CD8-positive, alpha-beta memory T cell (primary cell): ENCODE data around the gene CLDN18. TPM values are rescaled to one million over a fixed set of nuclear protein-coding genes. Genes with fewer than 3 reads are reported as not detected.

ENCODE experiments used
- CTCF ChIA-PET: fragments of 350-600 bp; sonication (Branson Sonifier 250); formaldehyde crosslinking; loops from one replicate; lab custom pipeline; 2021; ENCODE audit warnings: antibody characterized with exemption; lab: Charles Lee
- POLR2A ChIA-PET: fragments of 350-600 bp; sonication (Branson Sonifier 250); formaldehyde crosslinking; loops from one replicate; lab custom pipeline; 2021; ENCODE audit warnings: antibody characterized with exemption; lab: Charles Lee
- DNase-seq, 5 donors: peaks; one replicate each; pipeline versions ENCODE4 v3.0.0 to v3.0.0-alpha.2; 2020 to 2022; ENCODE audit warnings: mixed read lengths in 1 of 5
- H3K27ac ChIP-seq: one replicate; pipeline ENCODE4 v1.7.0; 2013; ENCODE audit warnings: low read depth, mild to moderate bottlenecking, low read length, moderate library complexity
- H3K27me3 ChIP-seq: 2 replicates; pipeline ENCODE4 v1.7.0; 2013; ENCODE audit warnings: low read length, mild to moderate bottlenecking; ENCODE audit not compliant: insufficient read depth, poor library complexity, severe bottlenecking
- H3K36me3 ChIP-seq: 2 replicates; pipeline ENCODE4 v1.7.0; 2013; ENCODE audit warnings: mild to moderate bottlenecking, low read length, moderate library complexity; ENCODE audit not compliant: insufficient read depth
- H3K4me1 ChIP-seq: 2 replicates; pipeline ENCODE4 v1.7.0; 2013; ENCODE audit warnings: mild to moderate bottlenecking, low read length, moderate library complexity; ENCODE audit not compliant: insufficient read depth
- H3K4me3 ChIP-seq: 2 replicates; pipeline ENCODE4 v1.7.0; 2013; ENCODE audit warnings: mild to moderate bottlenecking, low read length
- H3K9me3 ChIP-seq: 2 replicates; pipeline ENCODE4 v1.7.0; 2013; ENCODE audit warnings: mild to moderate bottlenecking, low read length
- H3K27ac Mint-ChIP-seq, 8 donors: one replicate each; pipeline ENCODE4 v1.8.0; 2020 to 2021; ENCODE audit warnings: mixed read lengths in 8 of 8, mild to moderate bottlenecking in 6 of 8, inconsistent platforms in 3 of 8, moderate library complexity in 3 of 8
- H3K27me3 Mint-ChIP-seq, 2 donors: one replicate each; pipeline ENCODE4 v1.8.0; 2020 to 2021; ENCODE audit warnings: mixed read lengths in 2 of 2, mild to moderate bottlenecking in 1 of 2, moderate library complexity in 1 of 2
- H3K36me3 Mint-ChIP-seq, 3 donors: one replicate each; pipeline ENCODE4 v1.8.0; 2020 to 2021; ENCODE audit warnings: mixed read lengths in 3 of 3, inconsistent platforms in 1 of 3, mild to moderate bottlenecking in 1 of 3
- H3K4me1 Mint-ChIP-seq, 3 donors: one replicate each; pipeline ENCODE4 v1.8.0; 2020 to 2021; ENCODE audit warnings: mixed read lengths in 3 of 3, inconsistent platforms in 1 of 3, mild to moderate bottlenecking in 1 of 3
- H3K4me3 Mint-ChIP-seq, 7 donors: one replicate each; pipeline ENCODE4 v1.8.0; 2020 to 2021; ENCODE audit warnings: mixed read lengths in 7 of 7, mild to moderate bottlenecking in 6 of 7, moderate library complexity in 4 of 7, inconsistent platforms in 2 of 7
- H3K9me3 Mint-ChIP-seq, 5 donors: one replicate each; pipeline ENCODE4 v1.8.0; 2020 to 2022; ENCODE audit warnings: mixed read lengths in 5 of 5, mild to moderate bottlenecking in 3 of 5, moderate library complexity in 2 of 5, inconsistent platforms in 1 of 5
- polyA plus RNA-seq: library from polyadenylated mRNA; unstranded; fragments of 300-500 nt; fragmentation: Illumina TruSeq; gene quantifications from one replicate; pipeline ENCODE4 v1.2.3, GENCODE V29; 2021
- total RNA-seq, 2 experiments: library from RNA; stranded (reverse); gene quantifications; one replicate each; pipeline ENCODE4 v1.2.3, GENCODE V29; 2021

CLDN18 gene
- total and polyA plus RNA-seq, 3 experiments from 2014 or later: not detected

DNA sequence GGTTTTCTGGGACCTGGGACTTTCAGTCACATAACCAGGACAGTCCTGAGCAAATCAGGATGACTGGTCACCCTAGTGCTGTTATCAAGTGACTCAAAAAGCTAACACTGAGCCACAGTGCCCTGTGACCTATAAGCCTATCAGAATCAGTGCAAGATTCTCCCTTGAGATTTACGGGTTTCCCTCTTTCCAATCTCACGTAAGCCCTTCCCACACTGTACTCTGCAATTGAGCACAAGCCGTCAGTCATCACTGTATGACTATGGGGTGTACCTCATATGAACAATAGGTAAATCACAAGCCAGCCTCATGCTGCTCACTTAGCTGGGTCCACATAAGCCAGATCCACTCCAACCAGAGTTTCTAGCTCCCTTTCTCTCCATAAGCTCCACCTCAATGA lies 21.0 kb upstream of the CLDN18 start:
- Histone ChIP-seq H3K36me3 (no peaks in the 10 kb centered on the region), H3K27me3 (no peaks in the 10 kb centered on the region), H3K27ac (no peak overlapping the region), H3K9me3 (no peaks in the 10 kb centered on the region), H3K4me1 (no peaks in the 10 kb centered on the region), H3K4me3 (no peak overlapping the region)
- no peak for DNase-seq
- ChIA-PET CTCF (no interaction called here), POLR2A (no interaction called here)
- Mint-ChIP-seq H3K4me3 (no peak overlapping the region), H3K36me3 (no peaks in the 10 kb centered on the region), H3K27ac (no peak overlapping the region), H3K4me1 (peaks cover 0 to 3% (median 0%) of the 10 kb centered on the region in 3 donors), H3K9me3 (peaks cover 0 to 5% (median under 1%) of the 10 kb centered on the region in 5 donors), H3K27me3 (no peaks in the 10 kb centered on the region)

DNA sequence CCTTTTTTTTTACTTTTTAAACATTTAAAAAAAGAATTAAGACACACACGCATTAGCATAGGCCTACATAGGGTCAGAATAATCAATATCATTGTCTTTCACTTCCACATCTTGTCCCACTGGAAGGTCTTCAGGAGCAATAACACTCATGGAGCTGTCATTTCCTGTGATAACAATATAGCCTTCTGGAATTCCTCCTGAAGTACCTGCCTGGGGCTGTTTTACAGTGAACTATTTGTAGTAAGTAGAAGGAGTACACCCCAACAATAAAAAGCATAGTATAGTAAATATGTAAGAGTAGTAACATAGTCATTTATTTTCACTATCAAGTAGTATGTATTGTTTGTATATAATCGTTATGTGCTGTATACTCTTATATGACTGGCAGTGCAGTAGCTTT lies 19.5 kb upstream of the CLDN18 start:
- Mint-ChIP-seq H3K27ac (no peak overlapping the region), H3K36me3 (no peaks in the 10 kb centered on the region), H3K9me3 (peaks cover 0 to 18% (median 14%) of the 10 kb centered on the region in 5 donors), H3K27me3 (peaks cover 0 to 2% of the 10 kb centered on the region in 2 donors), H3K4me3 (no peak overlapping the region), H3K4me1 (peaks cover 0 to 3% (median 0%) of the 10 kb centered on the region in 3 donors)
- Histone ChIP-seq H3K9me3 (no peaks in the 10 kb centered on the region), H3K4me3 (no peak overlapping the region), H3K4me1 (no peaks in the 10 kb centered on the region), H3K27ac (no peak overlapping the region), H3K27me3 (no peaks in the 10 kb centered on the region), H3K36me3 (no peaks in the 10 kb centered on the region)
- ChIA-PET POLR2A (no interaction called here), CTCF (no interaction called here)
- DNase-seq: no peak

DNA sequence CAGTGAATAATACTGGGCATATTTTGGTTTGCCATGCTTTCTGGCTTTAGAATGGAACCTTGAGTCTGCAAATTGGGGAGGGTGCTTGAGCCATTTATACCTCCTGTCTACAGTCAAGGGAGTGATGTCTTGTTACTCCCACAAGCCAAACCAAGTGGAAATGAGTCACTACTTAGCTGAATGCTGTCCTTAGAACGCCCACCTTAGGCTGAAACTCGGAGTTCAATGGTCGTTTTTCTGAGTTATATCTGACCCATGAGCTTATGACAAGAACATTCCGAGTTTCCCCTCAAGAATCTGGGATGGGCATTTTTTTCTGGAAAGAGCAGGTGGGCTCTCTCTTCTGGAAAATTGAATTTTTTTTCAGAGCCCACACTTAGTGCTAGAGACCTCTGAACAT lies 17.4 kb upstream of the CLDN18 start:
- peaks cover 2 to 5% of the 10 kb centered on the region in 2 donors for H3K27me3 Mint-ChIP-seq
- H3K27ac ChIP-seq: no peak overlapping the region
- CTCF ChIA-PET: no interaction called here

DNA sequence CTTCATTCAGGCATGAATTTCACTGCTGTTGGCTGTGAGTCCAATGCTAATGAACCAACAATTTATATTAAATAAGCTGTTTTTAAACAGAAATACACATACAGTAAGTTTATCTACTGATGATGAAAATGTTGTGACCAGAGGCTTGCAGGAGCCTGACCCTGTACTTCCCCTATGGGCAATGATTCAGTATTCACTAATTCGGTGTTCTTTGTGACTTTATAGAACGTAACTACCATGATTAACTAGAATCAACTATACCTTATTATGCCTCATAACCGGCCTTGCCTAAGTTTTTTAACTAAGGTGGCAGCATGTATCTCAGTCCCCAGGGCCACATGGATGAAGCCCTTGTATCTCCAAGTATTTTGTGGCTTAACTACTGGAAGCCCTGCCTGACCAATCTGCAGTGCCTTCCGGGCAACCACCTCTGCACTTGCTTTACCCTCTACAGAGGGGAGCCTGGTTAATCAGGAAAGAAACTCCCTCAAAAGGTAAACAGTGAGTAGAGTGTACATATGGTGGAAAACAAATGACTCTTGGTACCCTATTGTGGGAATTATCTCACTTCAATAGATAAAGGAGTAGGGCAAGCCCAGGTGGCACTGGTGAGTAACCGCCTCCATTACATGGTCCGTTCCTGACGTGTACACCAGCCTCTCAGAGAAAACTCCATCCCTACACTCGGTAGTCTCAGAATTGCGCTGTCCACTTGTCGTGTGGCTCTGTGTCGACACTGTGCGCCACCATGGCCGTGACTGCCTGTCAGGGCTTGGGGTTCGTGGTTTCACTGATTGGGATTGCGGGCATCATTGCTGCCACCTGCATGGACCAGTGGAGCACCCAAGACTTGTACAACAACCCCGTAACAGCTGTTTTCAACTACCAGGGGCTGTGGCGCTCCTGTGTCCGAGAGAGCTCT lies 11.6 kb upstream of the CLDN18 start:
- no peaks in the 10 kb centered on the region for H3K4me1 Mint-ChIP-seq
- H3K4me3 Mint-ChIP-seq: no peak overlapping the region
- Histone ChIP-seq H3K36me3 (no peaks in the 10 kb centered on the region), H3K27ac (no peak overlapping the region), H3K27me3 (no peaks in the 10 kb centered on the region), H3K4me3 (no peak overlapping the region), H3K4me1 (no peaks in the 10 kb centered on the region), H3K9me3 (no peaks in the 10 kb centered on the region)
- DNase-seq: no peak
- H3K27ac Mint-ChIP-seq: no peak overlapping the region
- no peaks in the 10 kb centered on the region for H3K36me3 Mint-ChIP-seq
- CTCF ChIA-PET: no interaction called here
- peaks cover 0 to 23% (median 15%) of the 10 kb centered on the region in 5 donors for H3K9me3 Mint-ChIP-seq
- POLR2A ChIA-PET: no interaction called here
- H3K27me3 Mint-ChIP-seq: peaks cover 3 to 30% of the 10 kb centered on the region in 2 donors

More for the DNA sequence above, 17.4 kb upstream of the CLDN18 start:
- H3K9me3 ChIP-seq: no peaks in the 10 kb centered on the region
- no peaks in the 10 kb centered on the region for H3K27me3 ChIP-seq
- no peak for DNase-seq
- no peak overlapping the region for H3K4me3 ChIP-seq
- H3K27ac Mint-ChIP-seq: no peak overlapping the region
- H3K9me3 Mint-ChIP-seq: peaks cover 0 to 25% (median 15%) of the 10 kb centered on the region in 5 donors
- H3K36me3 ChIP-seq: no peaks in the 10 kb centered on the region
- H3K4me1 Mint-ChIP-seq: peaks cover 0 to 3% (median 0%) of the 10 kb centered on the region in 3 donors
- no peaks in the 10 kb centered on the region for H3K36me3 Mint-ChIP-seq
- POLR2A ChIA-PET: no interaction called here
- H3K4me1 ChIP-seq: no peaks in the 10 kb centered on the region
- no peak overlapping the region for H3K4me3 Mint-ChIP-seq

DNA sequence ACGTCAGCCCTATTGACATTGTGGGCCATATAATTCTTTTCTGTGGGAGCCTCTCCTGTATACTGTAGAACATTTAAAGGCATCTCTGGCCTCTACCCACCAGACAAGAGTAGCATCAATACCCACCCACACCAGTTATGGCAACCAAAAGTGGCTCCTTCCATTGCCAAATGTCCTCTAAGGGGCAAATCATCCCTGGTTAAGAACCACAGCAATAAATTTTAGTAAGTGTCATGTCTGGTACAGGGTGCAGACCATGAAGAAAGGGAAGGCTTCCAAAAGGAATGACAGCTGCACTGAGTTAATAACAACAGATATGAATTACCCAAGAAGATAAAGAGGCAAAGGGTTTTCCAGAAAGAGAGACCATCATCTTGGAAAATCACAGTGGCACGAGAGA lies 6.9 kb upstream of the CLDN18 start:
- Histone ChIP-seq H3K36me3 (no peaks in the 10 kb centered on the region), H3K4me1 (no peaks in the 10 kb centered on the region), H3K9me3 (no peaks in the 10 kb centered on the region), H3K27me3 (no peaks in the 10 kb centered on the region), H3K4me3 (no peak overlapping the region), H3K27ac (no peak overlapping the region)
- no peak for DNase-seq
- Mint-ChIP-seq H3K27ac (no peak overlapping the region), H3K9me3 (no peaks in the 10 kb centered on the region), H3K36me3 (no peaks in the 10 kb centered on the region), H3K27me3 (peaks cover 3 to 22% of the 10 kb centered on the region in 2 donors), H3K4me3 (no peak overlapping the region), H3K4me1 (no peaks in the 10 kb centered on the region)
- CTCF ChIA-PET: no interaction called here
- POLR2A ChIA-PET: no interaction called here

DNA sequence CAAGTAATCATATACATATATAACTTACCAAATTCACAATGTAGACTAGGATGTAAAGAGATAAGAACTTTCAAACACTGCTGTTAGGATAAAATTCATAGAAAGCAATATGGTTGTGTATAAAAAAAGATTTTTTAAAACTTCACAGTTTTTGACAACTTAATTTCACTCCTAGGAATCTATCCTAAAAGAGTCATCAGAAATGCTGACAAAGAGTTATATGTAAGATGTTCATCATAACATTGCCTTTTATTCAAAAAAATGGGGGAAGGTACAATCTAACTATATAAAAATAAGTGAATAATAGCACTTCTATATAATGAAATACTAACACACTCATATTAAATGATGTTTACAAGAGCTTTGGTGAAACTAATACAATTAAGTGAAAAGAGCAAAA lies 4.3 kb upstream of the CLDN18 start:
- POLR2A ChIA-PET: no interaction called here

DNA sequence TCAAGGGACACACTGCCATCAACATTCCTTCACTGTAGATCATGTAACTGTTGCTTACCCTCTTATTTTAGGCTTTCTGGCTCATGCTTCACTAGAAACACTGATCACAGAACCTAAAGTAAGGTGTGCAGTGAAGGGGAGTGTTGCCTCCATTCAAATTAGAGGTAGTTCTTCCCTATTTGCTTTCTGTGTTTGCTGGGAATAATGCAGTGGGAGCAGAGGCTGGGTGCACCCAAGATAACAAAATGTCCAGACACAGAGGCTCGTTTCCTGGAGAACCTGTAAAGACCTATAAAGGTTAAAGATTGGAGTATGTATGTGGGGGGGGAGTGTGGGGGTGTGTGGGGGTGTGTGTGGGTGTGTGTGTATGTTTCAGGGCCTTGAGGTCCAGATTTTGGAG lies 2.1 kb upstream of the CLDN18 start:
- Mint-ChIP-seq H3K36me3 (no peaks in the 10 kb centered on the region), H3K9me3 (no peaks in the 10 kb centered on the region), H3K27ac (no peak overlapping the region), H3K27me3 (peaks cover 1 to 3% of the 10 kb centered on the region in 2 donors), H3K4me3 (no peak overlapping the region), H3K4me1 (no peaks in the 10 kb centered on the region)
- DNase-seq: no peak
- H3K27ac ChIP-seq: no peak overlapping the region
- no peaks in the 10 kb centered on the region for H3K9me3 ChIP-seq
- no peak overlapping the region for H3K4me3 ChIP-seq
- no peaks in the 10 kb centered on the region for H3K4me1 ChIP-seq
- H3K36me3 ChIP-seq: no peaks in the 10 kb centered on the region
- ChIA-PET POLR2A (no interaction called here), CTCF (no interaction called here)
- H3K27me3 ChIP-seq: no peaks in the 10 kb centered on the region

More for the DNA sequence above, 4.3 kb upstream of the CLDN18 start:
- CTCF ChIA-PET: no interaction called here
- H3K9me3 Mint-ChIP-seq: no peaks in the 10 kb centered on the region
- no peaks in the 10 kb centered on the region for H3K27me3 ChIP-seq
- H3K4me3 ChIP-seq: no peak overlapping the region
- no peak overlapping the region for H3K27ac ChIP-seq
- H3K4me1 ChIP-seq: no peaks in the 10 kb centered on the region
- no peak overlapping the region for H3K4me3 Mint-ChIP-seq
- peaks cover 3% of the 10 kb centered on the region in 2 donors for H3K27me3 Mint-ChIP-seq
- no peaks in the 10 kb centered on the region for H3K36me3 Mint-ChIP-seq
- DNase-seq: no peak
- no peak overlapping the region for H3K27ac Mint-ChIP-seq
- no peaks in the 10 kb centered on the region for H3K4me1 Mint-ChIP-seq
- H3K9me3 ChIP-seq: no peaks in the 10 kb centered on the region
- no peaks in the 10 kb centered on the region for H3K36me3 ChIP-seq

DNA sequence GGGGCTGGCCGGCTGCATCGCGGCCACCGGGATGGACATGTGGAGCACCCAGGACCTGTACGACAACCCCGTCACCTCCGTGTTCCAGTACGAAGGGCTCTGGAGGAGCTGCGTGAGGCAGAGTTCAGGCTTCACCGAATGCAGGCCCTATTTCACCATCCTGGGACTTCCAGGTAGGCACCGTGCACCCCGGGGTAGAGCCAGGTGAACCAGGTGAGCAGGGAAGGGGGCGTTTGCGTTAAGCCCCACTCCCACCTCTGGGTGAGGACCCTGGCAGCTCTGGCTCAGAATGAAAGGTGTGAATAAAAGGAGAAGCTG lies 267 bp downstream of the CLDN18 start:
- Mint-ChIP-seq H3K27me3 (peaks cover 3 to 4% of the 10 kb centered on the region in 2 donors), H3K9me3 (no peaks in the 10 kb centered on the region), H3K27ac (no peak overlapping the region), H3K4me1 (no peaks in the 10 kb centered on the region), H3K36me3 (no peaks in the 10 kb centered on the region), H3K4me3 (no peak overlapping the region)
- POLR2A ChIA-PET: no interaction called here
- no peaks in the 10 kb centered on the region for H3K9me3 ChIP-seq
- no peaks in the 10 kb centered on the region for H3K36me3 ChIP-seq
- DNase-seq: no peak
- H3K27ac ChIP-seq: no peak overlapping the region
- no peaks in the 10 kb centered on the region for H3K4me1 ChIP-seq
- H3K4me3 ChIP-seq: no peak overlapping the region
- H3K27me3 ChIP-seq: no peaks in the 10 kb centered on the region
- CTCF ChIA-PET: no interaction called here
